IPS-15b (cell line): Measurements from ENCODE around the gene GPNMB.
"Not testable (repeated sequence)": the region's sequence is repeated elsewhere in the genome, so short reads cannot be mapped to it uniquely, and the experiment has no call there.

Experiments used
- H3K27me3 ChIP-seq: one replicate; pipeline ENCODE4 v1.6.1; 2013; ENCODE audit warnings: low read length; ENCODE audit not compliant: control insufficient read depth, insufficient read depth
- H3K36me3 ChIP-seq: one replicate; pipeline ENCODE4 v1.6.1; 2013; ENCODE audit warnings: low read length; ENCODE audit not compliant: control insufficient read depth, insufficient read depth
- H3K4me1 ChIP-seq: one replicate; pipeline ENCODE4 v1.6.1; 2013; ENCODE audit warnings: mild to moderate bottlenecking, low read length; ENCODE audit not compliant: control insufficient read depth, insufficient read depth
- H3K4me3 ChIP-seq: one replicate; pipeline ENCODE4 v1.5.1; 2013; ENCODE audit warnings: low read depth, low read length
- H3K9ac ChIP-seq: one replicate; pipeline ENCODE4 v1.6.1; 2013; ENCODE audit warnings: low read depth, mild to moderate bottlenecking, low read length
- H3K9me3 ChIP-seq: one replicate; pipeline ENCODE4 v1.6.1; 2013; ENCODE audit warnings: mild to moderate bottlenecking, low read length; ENCODE audit not compliant: control insufficient read depth, insufficient read depth

The GPNMB gene

GRCh38 chr7:23246555-23246954, at the start of gene GPNMB:
GPNMB (plus strand) TSS chr7:23246775; CDS start chr7:23246858, 83 bp downstream.
- H3K27me3 ChIP-seq = peaks cover 25% of the 10 kb centered on the region
- H3K9me3 ChIP-seq = no peaks in the 10 kb centered on the region
- peaks cover 12% of the 10 kb centered on the region for H3K4me1 ChIP-seq
- H3K36me3 ChIP-seq = no peaks in the 10 kb centered on the region
- peak within 1 kb of the TSS; percentile 53 for H3K4me3 ChIP-seq
- peak within 1 kb of the TSS; percentile 70 for H3K9ac ChIP-seq

GRCh38 chr7:23197745-23198144, 48.8 kb upstream of the GPNMB start:
- H3K9me3 ChIP-seq, H3K4me3 ChIP-seq, H3K9ac ChIP-seq, H3K27me3 ChIP-seq, H3K4me1 ChIP-seq: not testable (repeated sequence)
- H3K36me3 ChIP-seq = peaks cover 14% of the 10 kb centered on the region

GRCh38 chr7:23200331-23200730, 46.2 kb upstream of the GPNMB start:
- no peaks in the 10 kb centered on the region for H3K27me3 ChIP-seq
- H3K4me1 ChIP-seq = no peaks in the 10 kb centered on the region
- no peaks in the 10 kb centered on the region for H3K9me3 ChIP-seq
- H3K9ac ChIP-seq = no peak overlapping the region
- no peak overlapping the region for H3K4me3 ChIP-seq
- peaks cover 11% of the 10 kb centered on the region for H3K36me3 ChIP-seq

GRCh38 chr7:23204241-23204640, 42.3 kb upstream of the GPNMB start:
- Histone ChIP-seq H3K4me1 (no peaks in the 10 kb centered on the region), H3K27me3 (no peaks in the 10 kb centered on the region), H3K9me3 (no peaks in the 10 kb centered on the region), H3K36me3 (peaks cover 11% of the 10 kb centered on the region), H3K9ac (no peak overlapping the region), H3K4me3 (no peak overlapping the region)

GRCh38 chr7:23205577-23205908, 41.0 kb upstream of the GPNMB start:
- H3K36me3 ChIP-seq = peaks cover 1% of the 10 kb centered on the region
- H3K4me1 ChIP-seq = no peaks in the 10 kb centered on the region
- no peak overlapping the region for H3K4me3 ChIP-seq
- no peaks in the 10 kb centered on the region for H3K27me3 ChIP-seq
- no peak overlapping the region for H3K9ac ChIP-seq
- no peaks in the 10 kb centered on the region for H3K9me3 ChIP-seq

GRCh38 chr7:23205909-23206767, 40.4 kb upstream of the GPNMB start:
- no peaks in the 10 kb centered on the region for H3K4me1 ChIP-seq
- no peak overlapping the region for H3K4me3 ChIP-seq
- no peaks in the 10 kb centered on the region for H3K27me3 ChIP-seq
- H3K9me3 ChIP-seq = no peaks in the 10 kb centered on the region
- H3K9ac ChIP-seq = no peak overlapping the region
- H3K36me3 ChIP-seq = no peaks in the 10 kb centered on the region

- H3K4me1 ChIP-seq = no peaks in the 10 kb centered on the region
- H3K9me3 ChIP-seq = no peaks in the 10 kb centered on the region
- H3K9ac ChIP-seq = no peak overlapping the region
- no peaks in the 10 kb centered on the region for H3K27me3 ChIP-seq
- H3K36me3 ChIP-seq = no peaks in the 10 kb centered on the region
- no peak overlapping the region for H3K4me3 ChIP-seq
Measured at GRCh38 chr7:23207021-23207420, 39.6 kb upstream of the GPNMB start.

- Histone ChIP-seq H3K9me3 (no peaks in the 10 kb centered on the region), H3K4me1 (no peaks in the 10 kb centered on the region), H3K9ac (no peak overlapping the region), H3K4me3 (no peak overlapping the region), H3K27me3 (no peaks in the 10 kb centered on the region), H3K36me3 (no peaks in the 10 kb centered on the region)
Measured at GRCh38 chr7:23207884-23208283, 38.7 kb upstream of the GPNMB start.

GRCh38 chr7:23208316-23208715, 38.3 kb upstream of the GPNMB start:
- no peak overlapping the region for H3K9ac ChIP-seq
- H3K27me3 ChIP-seq = no peaks in the 10 kb centered on the region
- H3K4me1 ChIP-seq = no peaks in the 10 kb centered on the region

GRCh38 chr7:23210506-23210905, 36.1 kb upstream of the GPNMB start:
- no peak overlapping the region for H3K9ac ChIP-seq
- H3K36me3 ChIP-seq = no peaks in the 10 kb centered on the region
- H3K9me3 ChIP-seq = no peaks in the 10 kb centered on the region
- H3K4me1 ChIP-seq = no peaks in the 10 kb centered on the region
- no peaks in the 10 kb centered on the region for H3K27me3 ChIP-seq
- H3K4me3 ChIP-seq = no peak overlapping the region

More at GRCh38 chr7:23208316-23208715, 38.3 kb upstream of the GPNMB start:
- H3K4me3 ChIP-seq = no peak overlapping the region
- H3K9me3 ChIP-seq = no peaks in the 10 kb centered on the region
- H3K36me3 ChIP-seq = no peaks in the 10 kb centered on the region

- Histone ChIP-seq H3K4me1 (no peaks in the 10 kb centered on the region), H3K4me3 (no peak overlapping the region), H3K9ac (no peak overlapping the region), H3K9me3 (no peaks in the 10 kb centered on the region), H3K36me3 (no peaks in the 10 kb centered on the region), H3K27me3 (no peaks in the 10 kb centered on the region)
Measured at GRCh38 chr7:23211589-23211988, 35.0 kb upstream of the GPNMB start.

GRCh38 chr7:23212395-23212794, 34.2 kb upstream of the GPNMB start:
- Histone ChIP-seq H3K27me3 (no peaks in the 10 kb centered on the region), H3K4me3 (no peak overlapping the region), H3K9ac (no peak overlapping the region), H3K9me3 (no peaks in the 10 kb centered on the region), H3K36me3 (no peaks in the 10 kb centered on the region), H3K4me1 (no peaks in the 10 kb centered on the region)
